ENCODE data around the gene PEX26.

The PEX26 gene

GRCh38 chr22:18148293-18148965 is 70.6 kb downstream of the PEX26 start:
- Histone ChIP-seq H3K4me1 (ENCODE audit: control insufficient read depth in 5 of 5, insufficient read depth in 5 of 5, low read length in 5 of 5) (peaks cover 2 to 45% (median 28%) of the 10 kb centered on the region in 5 donors), H3K4me3 (ENCODE audit: low read depth in 1 of 5, low read length in 5 of 5) (no peak overlapping the region), H3K9ac (ENCODE audit: low read length in 5 of 5) (no peak overlapping the region), H3K36me3 (ENCODE audit: control insufficient read depth in 5 of 5, insufficient read depth in 5 of 5, low read length in 5 of 5) (no peaks in the 10 kb centered on the region), H3K27me3 (ENCODE audit: control insufficient read depth in 5 of 5, insufficient read depth in 4 of 5, low read length in 5 of 5) (no peaks in the 10 kb centered on the region), H3K27ac (ENCODE audit: low read depth, low read length) (no peak overlapping the region), H3K9me3 (ENCODE audit: control insufficient read depth in 5 of 5, low read length in 5 of 5) (no peaks in the 10 kb centered on the region)

- Histone ChIP-seq H3K27ac (ENCODE audit: low read depth, low read length) (no peak overlapping the region), H3K4me3 (ENCODE audit: low read depth in 1 of 5, low read length in 5 of 5) (no peak overlapping the region), H3K4me1 (ENCODE audit: control insufficient read depth in 5 of 5, insufficient read depth in 5 of 5, low read length in 5 of 5) (peaks cover 3 to 35% (median 30%) of the 10 kb centered on the region in 5 donors), H3K9me3 (ENCODE audit: control insufficient read depth in 5 of 5, low read length in 5 of 5) (no peaks in the 10 kb centered on the region), H3K36me3 (ENCODE audit: control insufficient read depth in 5 of 5, insufficient read depth in 5 of 5, low read length in 5 of 5) (peaks cover 0 to 2% (median 0%) of the 10 kb centered on the region in 5 donors), H3K27me3 (ENCODE audit: control insufficient read depth in 5 of 5, insufficient read depth in 4 of 5, low read length in 5 of 5) (no peaks in the 10 kb centered on the region), H3K9ac (ENCODE audit: low read length in 5 of 5) (no peak overlapping the region)
Measured at GRCh38 chr22:18152519-18152918, 74.7 kb downstream of the PEX26 start.

GRCh38 chr22:18154821-18155390 is 77.1 kb downstream of the PEX26 start:
- H3K4me1 ChIP-seq (ENCODE audit: control insufficient read depth in 5 of 5, insufficient read depth in 5 of 5, low read length in 5 of 5), result peaks cover 3 to 17% (median 16%) of the 10 kb centered on the region in 5 donors
- H3K27ac ChIP-seq (ENCODE audit: low read depth, low read length), result no peak overlapping the region
- H3K36me3 ChIP-seq (ENCODE audit: control insufficient read depth in 5 of 5, insufficient read depth in 5 of 5, low read length in 5 of 5), result peaks cover 0 to 11% (median 0%) of the 10 kb centered on the region in 5 donors
- H3K9ac ChIP-seq (ENCODE audit: low read length in 5 of 5), result no peak overlapping the region
- no peaks in the 10 kb centered on the region for H3K9me3 ChIP-seq (ENCODE audit: control insufficient read depth in 5 of 5, low read length in 5 of 5)
- no peaks in the 10 kb centered on the region for H3K27me3 ChIP-seq (ENCODE audit: control insufficient read depth in 5 of 5, insufficient read depth in 4 of 5, low read length in 5 of 5)
- no peak overlapping the region for H3K4me3 ChIP-seq (ENCODE audit: low read depth in 1 of 5, low read length in 5 of 5)
